GM19193 (cell line): ENCODE results near the gene UBE2G2.

Experiments used
- POLR2A ChIP-seq: IDR thresholded peaks from 4 replicates; pipeline ENCODE4 v1.6.1; 2011; ENCODE audit not compliant: insufficient read depth, insufficient read length; ENCODE audit errors: extremely low read depth

The UBE2G2 gene

DNA sequence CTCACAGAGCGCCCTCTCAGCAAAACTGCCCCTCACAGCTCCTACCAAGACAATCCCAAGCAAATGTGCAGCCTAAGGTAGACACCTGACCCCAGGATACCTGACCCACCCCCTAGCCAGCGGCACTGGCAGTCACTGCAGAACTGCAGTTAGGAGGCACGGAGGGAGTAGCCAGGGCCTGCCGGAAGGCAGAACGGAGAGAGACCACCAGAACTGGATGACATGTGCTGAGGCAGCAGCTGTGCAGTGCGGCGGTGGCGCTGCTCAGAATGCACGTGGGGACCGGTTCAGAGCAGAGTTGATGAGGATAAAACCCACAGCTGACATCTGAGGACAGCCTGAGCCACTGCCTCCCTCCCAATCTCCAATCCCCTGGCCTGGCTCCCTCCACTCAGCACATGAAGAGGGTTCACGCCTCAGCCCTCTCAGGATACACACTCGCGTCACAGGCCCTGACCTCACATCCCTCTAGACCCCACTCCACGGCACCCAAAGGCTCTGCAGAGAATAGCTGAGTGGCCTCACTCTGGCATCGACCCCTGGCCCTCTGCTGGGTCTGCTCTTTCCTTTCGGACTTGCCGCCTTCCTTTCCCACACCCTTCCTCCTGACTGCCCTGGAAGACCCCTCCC, 29.6 kb downstream of the UBE2G2 start:
- no peak for TF ChIP-seq POLR2A

DNA sequence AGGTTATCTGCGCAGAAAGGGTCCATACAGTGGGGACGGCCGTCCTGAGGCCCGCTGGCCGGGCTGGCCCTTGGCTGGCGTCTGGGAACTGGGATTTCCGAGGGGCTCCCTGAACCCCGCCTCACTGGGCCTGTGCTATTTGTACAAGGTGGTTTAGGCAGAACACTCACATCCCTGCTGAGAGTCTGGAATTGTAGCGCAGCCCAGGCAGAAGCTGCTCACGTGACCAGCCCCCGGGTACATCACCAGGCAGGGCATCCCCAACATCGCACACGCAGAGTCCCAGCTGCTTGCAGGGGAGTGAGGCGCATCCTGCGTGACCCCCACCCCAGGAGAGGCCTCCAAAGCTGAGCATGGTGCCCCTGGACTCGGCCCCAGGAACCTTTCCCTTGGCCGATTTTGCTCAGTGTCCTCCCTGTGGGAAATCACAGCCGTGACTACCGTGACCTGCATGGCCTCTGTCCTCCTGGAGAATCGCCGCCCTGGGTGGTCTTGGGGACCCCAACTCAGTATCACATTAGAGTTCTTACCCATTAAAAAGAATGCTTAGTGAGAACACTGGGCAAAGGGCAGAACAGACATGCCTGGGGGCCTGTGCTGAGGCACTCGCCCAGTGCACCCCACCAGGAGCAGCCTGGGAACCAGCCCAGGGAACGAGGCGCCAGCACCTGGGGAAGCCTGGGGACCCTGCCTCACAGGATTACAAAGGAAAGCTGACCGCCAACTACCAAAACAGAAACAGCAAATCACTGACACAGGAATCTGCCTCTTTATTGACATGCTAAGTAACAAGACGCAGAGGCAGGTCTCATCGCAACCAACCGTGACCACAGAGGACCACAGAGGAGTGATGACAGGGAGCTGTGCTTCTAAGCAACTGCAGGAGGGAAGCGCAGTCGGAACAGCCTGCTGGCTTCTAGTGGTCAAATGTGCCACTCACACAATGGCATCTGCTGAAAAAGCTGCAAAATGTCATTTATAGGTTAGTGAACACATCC, 33.5 kb downstream of the UBE2G2 start:
- no peak for TF ChIP-seq POLR2A

DNA sequence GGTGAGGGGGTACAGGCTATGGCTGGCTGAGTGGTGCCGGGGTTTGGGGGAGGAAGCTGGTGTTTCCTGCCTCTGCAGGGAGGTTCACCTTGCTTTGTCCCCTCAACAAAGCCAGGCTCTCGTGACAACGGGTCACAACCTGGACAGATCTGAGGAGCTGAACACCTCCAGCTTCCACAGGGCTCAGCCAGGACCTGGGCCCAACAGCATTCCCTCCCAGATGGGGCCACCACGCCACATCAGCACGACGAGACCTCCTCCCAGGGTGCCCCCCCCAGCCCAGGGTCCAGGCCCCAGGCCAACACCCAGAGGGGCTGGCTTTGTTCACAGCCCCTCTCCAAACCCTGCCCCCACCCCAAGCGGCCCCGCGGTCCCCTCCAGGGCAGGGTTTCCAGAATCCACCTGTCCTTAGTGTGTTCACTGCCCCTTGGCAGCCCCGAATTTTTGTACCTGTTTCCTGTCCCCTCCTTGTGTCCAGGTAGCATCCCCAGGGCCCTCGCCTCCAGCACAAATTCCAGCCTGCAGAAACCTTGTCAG, 34.7 kb downstream of the UBE2G2 start:
- no peak for TF ChIP-seq POLR2A

DNA sequence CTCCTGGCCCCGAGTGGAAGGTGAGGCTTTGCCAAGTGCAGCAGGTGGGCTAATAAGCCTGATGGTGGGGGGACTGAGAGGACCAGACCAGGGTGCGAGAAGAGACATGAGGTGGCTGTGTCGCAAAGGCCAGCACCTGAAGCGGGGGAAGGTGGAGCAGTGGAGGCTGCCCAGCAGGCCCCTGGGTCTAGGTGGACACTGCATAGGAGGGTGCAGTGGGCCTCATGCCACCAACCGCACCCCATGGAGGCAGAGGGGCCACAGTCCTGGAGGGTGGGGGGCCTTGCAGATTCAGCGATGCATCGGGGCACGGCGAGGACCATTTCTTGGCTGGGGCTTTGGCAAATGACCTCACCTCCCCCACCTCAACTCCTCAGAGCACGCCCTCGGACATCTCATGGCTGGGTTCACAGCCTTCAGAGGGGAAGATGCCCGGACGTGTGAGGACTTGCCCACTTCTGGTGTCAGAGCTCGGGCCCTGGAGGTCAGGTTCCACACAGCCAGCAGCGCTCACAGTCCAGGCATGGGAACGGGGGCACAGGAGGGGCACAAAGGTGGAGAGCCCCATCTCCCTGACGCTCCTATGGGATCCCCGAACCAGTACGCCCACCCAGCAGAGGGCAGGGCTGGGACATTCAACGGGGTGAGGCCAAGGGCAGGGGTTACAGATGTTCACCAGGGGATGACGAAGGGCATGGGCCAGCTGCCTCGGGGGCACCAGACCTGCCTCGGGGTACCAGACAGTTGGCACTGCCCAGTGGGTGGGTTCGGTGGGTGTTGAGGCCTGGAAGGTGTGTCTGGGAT, 35.4 kb downstream of the UBE2G2 start:
- no peak for TF ChIP-seq POLR2A

DNA sequence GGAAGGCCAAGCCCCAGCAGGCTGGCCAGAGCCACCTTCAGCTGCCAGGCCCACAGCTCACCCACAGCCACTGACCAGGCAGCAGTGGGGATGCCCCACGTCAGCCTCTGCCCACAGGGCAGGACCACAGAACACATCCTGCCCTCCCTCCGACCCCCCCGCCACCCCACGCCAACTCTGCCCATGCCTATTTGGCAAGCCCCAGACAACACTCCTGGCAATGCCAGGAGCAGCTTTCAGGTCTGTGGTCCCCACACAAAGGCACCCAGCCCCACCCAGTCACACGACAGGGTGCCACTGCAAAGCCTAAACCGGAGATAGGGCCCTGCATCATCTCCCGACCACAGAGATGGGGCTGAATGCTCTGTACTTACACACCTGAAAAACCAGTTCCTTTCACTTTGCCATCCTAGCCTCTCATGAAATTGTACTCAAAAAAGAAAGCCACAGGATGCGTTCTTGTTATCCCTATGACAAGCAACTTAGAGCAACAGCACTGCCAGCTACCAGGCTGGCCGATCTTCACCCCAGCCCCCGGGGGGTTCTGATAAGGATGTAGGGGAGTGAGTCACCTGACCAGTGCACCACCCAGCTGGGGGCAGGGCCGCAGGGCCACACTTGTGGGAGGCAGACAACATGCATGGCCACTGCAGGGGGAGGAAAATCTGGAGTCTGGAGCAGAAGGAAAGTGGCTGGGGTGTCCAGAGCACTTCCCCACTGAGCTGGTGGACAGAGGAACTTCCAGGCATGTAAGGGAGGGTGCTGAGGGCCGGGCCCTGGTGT, 36.2 kb downstream of the UBE2G2 start:
- TF ChIP-seq POLR2A = no peak

DNA sequence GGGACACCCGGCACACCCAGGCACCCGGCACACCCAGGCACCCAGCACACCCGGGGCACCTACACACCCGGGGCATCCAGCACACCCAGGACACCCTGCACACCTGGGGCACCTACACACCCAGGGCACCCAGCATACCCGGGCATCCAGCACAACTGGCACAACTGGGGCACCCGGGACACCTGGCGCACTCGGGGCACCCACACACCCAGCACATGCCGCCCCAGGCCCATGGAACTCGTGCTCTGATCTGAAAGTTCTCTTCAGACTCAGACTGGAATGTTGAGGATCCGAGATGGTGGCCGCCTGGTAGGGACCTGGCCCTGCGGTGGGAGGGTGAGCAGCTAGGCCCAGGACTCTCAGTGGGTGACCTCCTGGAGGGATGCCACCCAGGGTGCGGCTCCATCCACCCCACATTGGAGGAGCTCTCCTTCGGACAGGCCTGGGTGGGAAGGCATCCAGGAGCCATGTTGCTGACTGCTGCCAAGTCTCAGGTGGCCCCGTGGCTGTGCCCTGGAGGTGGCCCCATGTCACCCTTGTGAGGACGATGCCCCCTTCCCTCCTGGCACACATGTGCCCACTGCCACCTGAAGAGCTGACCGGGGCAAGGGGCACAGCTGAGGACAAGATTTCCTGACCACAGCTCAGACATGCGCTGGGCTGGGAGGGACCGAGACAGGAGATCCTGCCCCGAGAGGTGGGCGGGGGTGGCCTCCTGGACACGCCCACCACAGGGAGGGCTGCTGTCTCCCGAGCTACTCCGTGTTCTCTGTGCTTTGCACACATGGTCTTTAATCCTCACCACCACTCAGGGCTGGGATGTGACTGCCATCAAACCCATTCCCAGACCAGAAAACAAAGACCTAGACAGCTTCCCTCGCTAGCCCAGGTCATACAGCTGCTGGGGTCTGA, 37.0 kb downstream of the UBE2G2 start:
- no peak for TF ChIP-seq POLR2A

DNA sequence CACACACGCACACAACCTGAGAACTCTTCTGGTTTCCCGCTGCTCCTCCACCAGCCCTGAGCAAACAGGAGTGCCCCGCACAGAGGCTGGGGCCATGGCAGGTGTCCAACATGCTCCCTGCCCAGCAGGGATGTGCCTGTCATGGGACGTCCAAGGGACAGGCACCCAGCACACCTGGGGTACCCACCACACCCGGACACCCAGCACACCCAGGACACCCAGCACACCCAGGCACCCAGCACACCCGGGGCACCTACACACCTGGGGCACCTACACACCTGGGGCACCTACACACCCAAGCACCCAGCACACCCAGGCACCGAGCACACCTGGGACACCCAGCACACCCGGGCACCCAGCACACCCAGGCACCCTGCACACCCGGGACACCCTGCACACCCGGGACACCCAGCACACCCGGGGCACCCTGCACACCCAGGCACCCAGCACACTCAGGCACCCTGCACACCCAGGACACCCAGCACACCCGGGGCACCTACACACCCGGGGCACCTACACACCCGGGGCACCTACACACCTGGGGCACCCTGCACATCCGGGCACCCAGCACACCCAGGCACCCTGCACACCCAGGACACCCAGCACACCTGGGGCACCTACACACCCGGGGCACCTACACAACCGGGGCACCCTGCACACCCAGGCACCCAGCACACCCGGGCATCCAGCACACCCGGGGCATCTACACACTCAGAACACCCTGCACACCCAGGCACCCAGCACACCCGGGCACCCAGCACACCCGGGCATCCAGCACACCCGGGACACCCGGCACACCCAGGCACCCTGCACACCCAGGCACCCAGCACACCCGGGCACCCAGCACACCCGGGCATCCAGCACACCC, 37.9 kb downstream of the UBE2G2 start:
- TF ChIP-seq POLR2A = no peak

DNA sequence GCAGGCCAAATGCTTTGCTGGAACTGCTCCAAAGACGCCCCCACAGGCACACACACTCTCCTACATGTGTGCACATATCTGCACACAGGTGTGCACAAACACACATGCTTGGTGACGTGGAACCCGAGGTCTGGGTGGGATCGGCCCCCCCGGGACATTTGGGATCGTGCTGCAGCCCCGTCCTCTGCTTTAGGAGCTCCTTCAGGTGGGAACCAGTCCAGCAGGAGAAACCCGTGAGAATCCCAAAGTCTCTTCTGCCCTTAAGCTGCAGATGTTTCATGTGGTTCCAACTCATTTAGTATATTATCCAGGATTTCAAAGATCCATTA, 38.6 kb downstream of the UBE2G2 start:
- TF ChIP-seq POLR2A = no peak

DNA sequence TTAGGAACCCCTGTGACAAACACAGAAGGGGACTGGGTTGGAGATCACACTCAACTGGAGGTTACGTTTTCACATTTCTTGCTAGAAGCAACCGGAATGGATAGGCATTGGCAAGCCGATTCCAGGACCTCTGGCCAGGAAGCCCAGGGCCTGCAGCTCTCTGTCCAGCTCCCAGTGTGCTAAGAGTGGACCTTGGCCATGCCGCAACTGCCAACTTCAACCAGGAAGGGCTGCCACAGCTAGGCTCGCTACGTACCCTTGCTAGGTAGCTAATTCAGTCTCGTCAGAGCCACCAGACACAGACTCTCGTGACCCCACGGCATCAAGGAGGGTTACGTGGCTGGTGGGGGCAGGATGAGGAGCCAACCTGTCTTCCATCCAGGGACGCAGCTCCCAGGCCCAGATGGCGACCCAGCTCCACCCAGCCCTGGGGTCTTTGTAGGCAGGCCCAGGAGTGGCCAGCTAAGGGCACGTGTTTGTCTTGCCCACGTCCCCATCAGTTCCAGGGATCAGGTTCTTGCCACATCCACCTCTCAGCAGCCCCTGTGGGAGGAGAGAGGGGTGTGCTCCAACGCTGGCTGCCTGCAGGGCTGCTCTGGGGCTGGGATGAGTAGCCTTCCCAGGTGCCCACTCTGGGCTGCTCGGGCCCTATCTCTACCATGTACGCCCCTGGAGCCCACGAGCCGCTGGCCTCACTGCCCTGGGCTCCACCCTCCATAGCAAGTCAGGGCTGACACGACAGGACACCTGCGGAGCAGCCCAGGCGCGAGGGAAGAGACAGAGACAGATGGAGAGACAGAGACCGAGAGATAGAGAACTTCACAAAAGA, 39.2 kb downstream of the UBE2G2 start:
- TF ChIP-seq POLR2A = no peak

DNA sequence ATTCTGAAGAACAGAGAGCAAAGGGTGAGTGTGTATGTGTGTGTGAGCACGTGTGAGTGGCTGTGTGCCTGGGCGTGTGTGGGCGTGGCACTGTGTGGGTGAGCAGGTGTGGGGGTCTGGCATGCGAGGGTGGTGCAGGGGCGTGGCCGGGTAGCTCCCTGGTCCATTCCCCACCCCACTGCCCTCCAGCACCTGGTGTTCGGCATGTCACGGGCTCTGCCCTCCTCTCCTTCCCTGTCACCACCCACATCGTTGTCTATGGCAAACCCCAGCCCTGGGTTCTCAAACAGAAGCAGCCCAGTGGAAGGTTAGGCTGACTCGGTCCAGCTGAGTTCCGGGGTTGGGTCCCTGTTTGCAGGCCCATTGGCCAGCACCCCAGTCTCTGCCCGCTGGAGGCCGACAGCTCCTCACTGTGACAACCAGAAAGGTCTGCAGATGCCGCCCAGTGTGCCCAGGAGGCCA, 39.8 kb downstream of the UBE2G2 start:
- no peak for TF ChIP-seq POLR2A

DNA sequence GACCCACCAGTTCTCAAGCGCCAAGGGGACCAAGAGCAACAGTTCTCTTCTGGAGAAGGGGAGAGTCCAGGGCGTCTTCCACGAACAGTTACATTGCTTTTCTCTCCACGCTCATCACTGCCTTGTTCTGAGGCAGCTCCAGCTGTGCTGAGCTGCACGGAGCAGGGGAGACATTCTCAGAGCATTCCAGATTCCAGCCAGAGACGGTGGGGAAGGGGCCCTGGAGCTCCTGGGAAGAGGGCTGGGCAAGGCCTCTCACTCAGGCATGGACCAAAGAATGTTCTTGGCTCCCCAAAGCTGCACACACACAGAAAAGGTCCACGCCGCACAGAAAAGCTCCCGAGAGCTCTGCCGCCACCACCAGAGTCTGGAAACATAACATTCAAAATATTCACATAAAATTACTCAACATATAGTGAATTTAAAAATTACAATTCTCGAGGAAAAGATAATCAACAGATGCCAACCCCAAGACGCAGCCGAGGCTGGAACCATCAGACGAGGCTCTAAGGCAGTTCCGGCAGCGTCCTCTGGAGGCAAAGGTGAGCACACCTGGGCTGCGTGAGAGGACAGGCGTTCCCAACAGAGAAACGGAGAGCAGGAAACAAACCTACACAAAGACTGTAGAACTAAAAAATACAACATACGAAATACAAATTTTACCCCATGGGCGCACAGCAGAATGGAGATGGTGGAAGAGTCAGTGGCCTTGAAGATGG, 40.5 kb downstream of the UBE2G2 start:
- TF ChIP-seq POLR2A = no peak
